ENCODE data around the gene LCE1B.

LCE1B gene

GRCh38 chr1:152811671-152812070 lies at the start of gene LCE1B:
TSS of gene LCE1B (plus strand) at chr1:152811971. CDS start at chr1:152812447, 476 bp downstream.
- no peak for DNase-seq

- DNase-seq = no peak
Observed at GRCh38 chr1:152768847-152769533, 42.8 kb upstream of the LCE1B start.

- DNase-seq = no peak
Observed at GRCh38 chr1:152770411-152770810, 41.4 kb upstream of the LCE1B start.

GRCh38 chr1:152774875-152775274 lies 36.9 kb upstream of the LCE1B start, which contains the start of gene LCE1F:
TSS of gene LCE1F (plus strand) at chr1:152775140. CDS start at chr1:152776372, 1,232 bp downstream.
- no peak for DNase-seq

GRCh38 chr1:152776361-152776760 lies 35.4 kb upstream of the LCE1B start:
- DNase-seq = no peak

GRCh38 chr1:152777510-152778137 lies 34.1 kb upstream of the LCE1B start:
- no peak for DNase-seq

- no peak for DNase-seq
Observed at GRCh38 chr1:152783095-152783494, 28.7 kb upstream of the LCE1B start.

GRCh38 chr1:152786077-152786476 lies 25.7 kb upstream of the LCE1B start, which contains the start of gene LCE1E:
TSS of gene LCE1E (plus strand) at chr1:152786257. CDS start at chr1:152787300, 1,043 bp downstream.
- DNase-seq = no peak

- DNase-seq = no peak
Observed at GRCh38 chr1:152795686-152796085, 16.1 kb upstream of the LCE1B start.

GRCh38 chr1:152796421-152796820 lies 15.3 kb upstream of the LCE1B start, which contains the start of gene LCE1D:
TSS of gene LCE1D (plus strand) at chr1:152796721. CDS start at chr1:152797795, 1,074 bp downstream.
- no peak for DNase-seq

GRCh38 chr1:152801333-152801732 lies 10.4 kb upstream of the LCE1B start:
- DNase-seq = no peak

GRCh38 chr1:152806576-152806975 lies 5.2 kb upstream of the LCE1B start, which contains the start of gene LCE1C:
TSS of gene LCE1C (minus strand) at chr1:152806651. CDS start at chr1:152805478, 1,173 bp downstream.
- no peak for DNase-seq

GRCh38 chr1:152811050-152811449 lies 721 bp upstream of the LCE1B start:
- no peak for DNase-seq

- DNase-seq = no peak
Observed at GRCh38 chr1:152817309-152817708, 5.5 kb downstream of the LCE1B start.

- DNase-seq = no peak
Observed at GRCh38 chr1:152823294-152823693, 11.5 kb downstream of the LCE1B start.

- no peak for DNase-seq
Observed at GRCh38 chr1:152824964-152825363, 13.2 kb downstream of the LCE1B start.

- no peak for DNase-seq
Observed at GRCh38 chr1:152827173-152827572, 15.4 kb downstream of the LCE1B start, which contains the start of gene LCE1A. TSS of gene LCE1A (plus strand) at chr1:152827473. CDS start at chr1:152827473, 0 bp downstream.

- DNase-seq = no peak
Observed at GRCh38 chr1:152836870-152837269, 25.1 kb downstream of the LCE1B start.

- DNase-seq = no peak
Observed at GRCh38 chr1:152842556-152842955, 30.8 kb downstream of the LCE1B start, which contains the start of gene LCE6A. TSS of gene LCE6A (plus strand) at chr1:152842856. CDS start at chr1:152843521, 665 bp downstream.

- no peak for DNase-seq
Observed at GRCh38 chr1:152855661-152856060, 43.9 kb downstream of the LCE1B start.

- no peak for DNase-seq
Observed at GRCh38 chr1:152858062-152858461, 46.3 kb downstream of the LCE1B start.

- DNase-seq = no peak
Observed at GRCh38 chr1:152859696-152860095, 47.9 kb downstream of the LCE1B start, which contains the start of gene LCE7A. TSS of gene LCE7A (plus strand) at chr1:152859996. CDS start at chr1:152860698, 702 bp downstream.

- DNase-seq = no peak
Observed at GRCh38 chr1:152860129-152860528, 48.4 kb downstream of the LCE1B start.

- no peak for DNase-seq
Observed at GRCh38 chr1:152861374-152861773, 49.6 kb downstream of the LCE1B start.
